Keratinocyte (primary cell): ENCODE data around the gene ANKUB1. TPM values are rescaled to one million over a fixed set of nuclear protein-coding genes. Genes with fewer than 3 reads are reported as not detected.

Source experiments
- DNase-seq: peaks from one replicate; pipeline ENCODE4 v3.0.0-alpha.2; 2011; ENCODE audit warnings: low read depth, missing footprints, low spot score
- FAIRE-seq: peaks from 2 replicates; lab custom pipeline; 2011; peaks lifted over from hg19 to GRCh38; lab: Jason Lieb, UNC
- H2AFZ ChIP-seq: 2 replicates; pipeline ENCODE4 v1.6.0; 2012; ENCODE audit warnings: low read length, control low read depth, inconsistent platforms; ENCODE audit not compliant: control insufficient read depth
- H3K27ac ChIP-seq: 2 replicates; pipeline ENCODE4 v1.5.1; 2011; ENCODE audit warnings: low read length; ENCODE audit not compliant: control insufficient read depth, insufficient read depth
- H3K27me3 ChIP-seq: 3 replicates; pipeline ENCODE4 v1.6.0; 2011; ENCODE audit warnings: low read length; ENCODE audit not compliant: control insufficient read depth, insufficient read depth; ENCODE audit errors: extremely low read depth
- H3K36me3 ChIP-seq, 2 experiments: 2 replicates in 1 of 2; 3 replicates in 1 of 2; pipeline ENCODE4 v1.5.1; 2011; ENCODE audit warnings: low read length in 2 of 2, mild to moderate bottlenecking in 1 of 2; ENCODE audit not compliant: control insufficient read depth in 2 of 2, insufficient read depth in 2 of 2; ENCODE audit errors: extremely low read depth in 1 of 2
- H3K4me1 ChIP-seq: 3 replicates; pipeline ENCODE4 v1.5.1; 2011; ENCODE audit warnings: low read length; ENCODE audit not compliant: control insufficient read depth, insufficient read depth; ENCODE audit errors: extremely low read depth
- H3K4me2 ChIP-seq: 3 replicates; pipeline ENCODE4 v1.6.0; 2011; ENCODE audit warnings: low read depth, low read length; ENCODE audit not compliant: control insufficient read depth, insufficient read depth; ENCODE audit errors: extremely low read depth
- H3K4me3 ChIP-seq, 3 experiments: fragments of 200-600 bp in 1 of 3; sonication (generic) in 1 of 3; 2 replicates in 2 of 3; 3 replicates in 1 of 3; pipeline ENCODE4 v1.5.1; 2011 to 2016; ENCODE audit warnings: low read length in 3 of 3, mild to moderate bottlenecking in 3 of 3, control low read depth in 2 of 3, inconsistent platforms in 1 of 3, low read depth in 1 of 3, mixed read lengths in 1 of 3, mixed run types in 1 of 3, moderate library complexity in 1 of 3; ENCODE audit not compliant: control insufficient read depth in 2 of 3, insufficient read depth in 2 of 3; ENCODE audit errors: extremely low read depth in 1 of 3
- H3K79me2 ChIP-seq: 2 replicates; pipeline ENCODE4 v1.6.0; 2012; ENCODE audit warnings: low read length; ENCODE audit not compliant: control insufficient read depth, insufficient read depth
- H3K9ac ChIP-seq: 3 replicates; pipeline ENCODE4 v1.6.0; 2011; ENCODE audit warnings: low read length; ENCODE audit not compliant: control insufficient read depth, insufficient read depth; ENCODE audit errors: extremely low read depth
- H3K9me1 ChIP-seq: 3 replicates; pipeline ENCODE4 v1.6.0; 2011; ENCODE audit warnings: low read length; ENCODE audit not compliant: control insufficient read depth, insufficient read depth; ENCODE audit errors: extremely low read depth
- H3K9me3 ChIP-seq: 2 replicates; pipeline ENCODE4 v1.5.1; 2012; ENCODE audit warnings: low read depth, low read length; ENCODE audit not compliant: control insufficient read depth
- H4K20me1 ChIP-seq: 3 replicates; pipeline ENCODE4 v1.6.0; 2011; ENCODE audit warnings: low read length; ENCODE audit not compliant: control insufficient read depth, insufficient read depth; ENCODE audit errors: extremely low read depth
- EZH2 ChIP-seq: IDR thresholded peaks from one replicate; pipeline ENCODE4 v1.6.1; 2012; ENCODE audit warnings: inconsistent platforms, mild to moderate bottlenecking, low read length, moderate library complexity
- dilution Hi-C: fragments of 300-500 bp; cut with MboI; formaldehyde crosslinking; loops from one replicate; pipeline ENCODE4 v1.7.0; 2020; ENCODE audit warnings: low sequenced_read_pairs; ENCODE audit not compliant: extremely low pct_ligation_motif_present
- polyA plus RNA-seq, 5 experiments: library from polyadenylated mRNA; depleted of rRNA in 3 of 5; stranded (reverse) in 3 of 5; stranded (forward) in 1 of 5; unstranded in 1 of 5; fragments of >200 nt; gene quantifications; 1 replicate in 1 of 5; 2 replicates in 3 of 5; 3 replicates in 1 of 5; pipeline versions ENCODE4 v1.2.1 to v1.2.3, GENCODE V29; 2011 to 2012; ENCODE audit warnings: missing spikeins in 2 of 5, low read depth in 1 of 5, low replicate concordance in 1 of 5
- TF ChIP-seq, protein P1 (sequence below), 3 experiments: IDR thresholded peaks in 1 of 3; conservative IDR thresholded peaks in 1 of 3; optimal IDR thresholded peaks in 1 of 3; 2 replicates in 2 of 3; 3 replicates in 1 of 3; pipeline versions ENCODE3 to v1.5.1; 2011; ENCODE audit warnings: low read length in 3 of 3, mild to moderate bottlenecking in 3 of 3, moderate library complexity in 2 of 3, control low read depth in 1 of 3, inconsistent platforms in 1 of 3; ENCODE audit not compliant: insufficient read depth in 2 of 3; ENCODE audit errors: extremely low read depth in 1 of 3

Gene ANKUB1
- polyA plus RNA-seq, 1 donor (not counting 4 experiments of a cell fraction or from before 2014, with no cell fraction given): 0.66 TPM

DNA sequence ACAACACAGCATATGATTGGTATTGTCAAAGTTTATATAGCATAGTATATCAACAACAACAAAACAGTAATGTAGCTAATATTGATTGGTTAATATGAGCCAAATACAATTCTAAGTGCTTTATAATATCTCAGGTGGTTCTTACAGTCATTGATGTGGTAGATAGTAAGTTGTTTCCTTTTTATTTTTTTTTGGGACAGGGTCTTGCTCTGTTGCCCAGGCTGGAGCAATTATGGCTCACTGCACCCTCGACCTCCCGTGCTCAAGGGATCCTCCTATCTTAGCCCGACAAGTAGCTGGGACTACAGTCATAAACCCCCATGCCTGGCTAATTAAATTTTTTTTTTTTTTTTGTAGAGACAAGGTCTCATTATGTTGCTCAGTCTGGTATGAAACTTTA is 23.4 kb upstream of the ANKUB1 start:
- H2AFZ ChIP-seq: no peak overlapping the region
- no peaks in the 10 kb centered on the region for H3K9me3 ChIP-seq
- peaks cover 71% of the 10 kb centered on the region for H3K79me2 ChIP-seq
- DNase-seq (no peak), FAIRE-seq (no peak)
- H3K36me3 ChIP-seq: no peaks in the 10 kb centered on the region
- no peaks in the 10 kb centered on the region for H3K9me1 ChIP-seq
- peaks cover 50% of the 10 kb centered on the region for H3K4me1 ChIP-seq
- no peaks in the 10 kb centered on the region for H4K20me1 ChIP-seq
- H3K4me2 ChIP-seq: peak overlapping the region; percentile 95
- no peak overlapping the region for H3K4me3 ChIP-seq
- H3K9ac ChIP-seq: no peak overlapping the region
- H3K27ac ChIP-seq: no peak overlapping the region
- dilution Hi-C loops: no loop called here
- TF ChIP-seq EZH2: no peak
- TF ChIP-seq, protein P1, sequence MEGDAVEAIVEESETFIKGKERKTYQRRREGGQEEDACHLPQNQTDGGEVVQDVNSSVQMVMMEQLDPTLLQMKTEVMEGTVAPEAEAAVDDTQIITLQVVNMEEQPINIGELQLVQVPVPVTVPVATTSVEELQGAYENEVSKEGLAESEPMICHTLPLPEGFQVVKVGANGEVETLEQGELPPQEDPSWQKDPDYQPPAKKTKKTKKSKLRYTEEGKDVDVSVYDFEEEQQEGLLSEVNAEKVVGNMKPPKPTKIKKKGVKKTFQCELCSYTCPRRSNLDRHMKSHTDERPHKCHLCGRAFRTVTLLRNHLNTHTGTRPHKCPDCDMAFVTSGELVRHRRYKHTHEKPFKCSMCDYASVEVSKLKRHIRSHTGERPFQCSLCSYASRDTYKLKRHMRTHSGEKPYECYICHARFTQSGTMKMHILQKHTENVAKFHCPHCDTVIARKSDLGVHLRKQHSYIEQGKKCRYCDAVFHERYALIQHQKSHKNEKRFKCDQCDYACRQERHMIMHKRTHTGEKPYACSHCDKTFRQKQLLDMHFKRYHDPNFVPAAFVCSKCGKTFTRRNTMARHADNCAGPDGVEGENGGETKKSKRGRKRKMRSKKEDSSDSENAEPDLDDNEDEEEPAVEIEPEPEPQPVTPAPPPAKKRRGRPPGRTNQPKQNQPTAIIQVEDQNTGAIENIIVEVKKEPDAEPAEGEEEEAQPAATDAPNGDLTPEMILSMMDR (optimal IDR thresholded peaks at IDR 0.05 in 1 of 3, IDR thresholded peaks at IDR 0.05 in 1 of 3, conservative IDR thresholded peaks at IDR 0.05 in 1 of 3; ENCODE audit: extremely low read depth in 1 of 3, insufficient read depth in 2 of 3, low read length in 3 of 3): no peak
- no peaks in the 10 kb centered on the region for H3K27me3 ChIP-seq

DNA sequence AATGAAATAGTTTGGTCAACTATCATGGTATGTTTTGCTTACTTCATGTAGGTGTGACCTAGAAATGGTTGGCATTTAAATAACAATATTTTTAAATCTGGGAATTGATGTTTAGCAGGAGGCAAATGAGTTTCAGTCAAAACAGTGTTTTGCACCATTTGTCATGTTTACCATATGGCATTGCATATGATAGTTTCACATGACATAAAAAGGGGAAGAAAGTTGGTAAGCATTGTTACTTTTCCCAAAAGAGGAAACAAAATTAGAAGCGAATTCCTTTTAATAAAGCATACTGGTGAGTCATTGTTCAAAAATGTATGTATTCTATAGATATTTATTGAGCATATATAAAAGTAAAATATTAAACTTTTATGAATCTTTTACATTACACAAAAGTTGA is 23.0 kb upstream of the ANKUB1 start:
- H4K20me1 ChIP-seq: no peaks in the 10 kb centered on the region
- dilution Hi-C loops: no loop called here
- H2AFZ ChIP-seq: no peak overlapping the region
- H3K9ac ChIP-seq: no peak overlapping the region
- peaks cover 68% of the 10 kb centered on the region for H3K79me2 ChIP-seq
- peaks cover 49% of the 10 kb centered on the region for H3K4me1 ChIP-seq
- H3K36me3 ChIP-seq: no peaks in the 10 kb centered on the region
- peak overlapping the region in 2 of 3 experiments; percentile 4 to 56 for H3K4me3 ChIP-seq
- TF ChIP-seq EZH2: no peak
- TF ChIP-seq, protein P1 (optimal IDR thresholded peaks at IDR 0.05 in 1 of 3, IDR thresholded peaks at IDR 0.05 in 1 of 3, conservative IDR thresholded peaks at IDR 0.05 in 1 of 3; ENCODE audit: extremely low read depth in 1 of 3, insufficient read depth in 2 of 3, low read length in 3 of 3): no peak
- FAIRE-seq (no peak), DNase-seq (no peak)
- no peaks in the 10 kb centered on the region for H3K9me3 ChIP-seq
- H3K27ac ChIP-seq: no peak overlapping the region
- no peaks in the 10 kb centered on the region for H3K9me1 ChIP-seq
- no peaks in the 10 kb centered on the region for H3K27me3 ChIP-seq
- peak overlapping the region; percentile 95 for H3K4me2 ChIP-seq
